GM19239 (cell line): ENCODE measurements around the gene MAN1C1.

Experiments
- DNase-seq: peaks from one replicate; pipeline ENCODE4 v3.0.0; 2011; ENCODE audit warnings: low spot score; ENCODE audit not compliant: insufficient read length
- FAIRE-seq: peaks from 2 replicates; lab custom pipeline; 2011; peaks lifted over from hg19 to GRCh38; lab: Jason Lieb, UNC

MAN1C1 gene

DNA sequence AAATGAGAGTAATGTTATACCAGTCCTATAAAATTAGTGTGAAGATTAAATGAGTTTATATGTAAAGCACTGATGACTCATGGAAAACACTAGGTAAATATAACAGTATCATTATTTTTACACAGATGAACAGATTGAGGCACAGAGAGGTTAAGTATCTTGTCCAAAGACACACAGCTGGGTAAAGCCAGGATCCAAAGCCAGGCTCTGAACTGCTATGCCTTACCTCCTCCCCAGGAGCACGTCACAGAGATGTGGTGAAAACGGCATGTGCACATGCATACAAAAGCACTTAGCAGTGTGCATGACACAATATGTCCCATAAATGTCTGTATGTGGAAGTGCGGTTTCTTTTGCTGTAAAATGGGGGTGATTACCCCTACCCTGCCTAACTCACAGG lies 56.9 kb downstream of the MAN1C1 start:
- FAIRE-seq: no peak
- no peak for DNase-seq

DNA sequence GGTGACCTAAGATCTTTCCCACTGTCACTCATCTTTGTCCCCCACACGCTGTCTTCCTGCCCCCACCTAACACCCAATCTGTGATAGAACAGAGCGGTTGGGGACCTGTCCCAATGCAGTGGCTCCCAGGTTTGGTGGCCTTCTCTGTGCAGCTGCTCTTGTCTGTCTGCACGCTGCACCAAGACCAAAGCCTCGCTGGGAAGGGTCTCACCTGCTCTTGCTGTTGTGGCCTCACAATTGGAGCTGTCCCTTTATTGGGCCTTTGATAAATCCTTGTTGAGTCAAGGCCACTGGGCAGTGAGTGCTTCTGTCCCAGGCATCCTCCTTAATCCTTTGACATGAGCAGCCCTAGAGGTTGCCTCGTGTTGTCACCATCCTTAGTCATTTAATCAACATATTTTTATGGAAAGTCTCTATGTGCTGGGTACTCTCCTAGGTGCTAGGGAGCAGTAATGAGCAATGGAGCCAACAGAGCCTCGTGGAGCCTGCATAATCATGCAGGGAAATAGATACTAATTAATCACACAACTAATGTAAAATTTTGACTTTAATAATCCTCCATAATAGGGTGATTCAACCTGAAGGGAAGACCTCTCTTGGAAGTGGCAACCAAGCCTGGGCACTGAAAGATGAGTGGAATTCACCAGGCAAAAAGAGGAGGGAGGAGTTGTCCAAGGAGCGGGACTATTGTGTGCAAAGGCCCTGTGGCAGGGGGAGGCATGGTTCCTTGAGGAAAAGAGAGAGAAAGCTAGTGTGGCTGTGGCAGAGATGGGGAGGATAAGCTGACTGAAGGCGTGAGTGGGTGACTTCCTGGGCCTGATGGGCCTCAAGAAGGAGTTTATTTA lies 57.6 kb downstream of the MAN1C1 start:
- FAIRE-seq (no peak), DNase-seq (no peak)

DNA sequence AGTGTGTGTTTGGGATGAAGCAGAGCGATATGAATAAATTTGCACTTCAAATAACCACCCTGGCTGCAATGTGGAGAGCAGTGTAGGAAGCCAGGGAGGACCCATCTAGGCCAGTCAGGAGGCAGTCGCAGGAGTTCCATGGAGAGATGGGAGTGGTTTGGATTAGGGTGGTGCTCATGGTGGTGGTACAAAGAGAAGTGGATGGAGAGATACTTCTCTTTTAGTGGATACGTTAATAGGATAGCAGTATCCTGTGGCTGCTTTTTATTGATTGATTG lies 58.2 kb downstream of the MAN1C1 start:
- no peak for FAIRE-seq
- DNase-seq: no peak

DNA sequence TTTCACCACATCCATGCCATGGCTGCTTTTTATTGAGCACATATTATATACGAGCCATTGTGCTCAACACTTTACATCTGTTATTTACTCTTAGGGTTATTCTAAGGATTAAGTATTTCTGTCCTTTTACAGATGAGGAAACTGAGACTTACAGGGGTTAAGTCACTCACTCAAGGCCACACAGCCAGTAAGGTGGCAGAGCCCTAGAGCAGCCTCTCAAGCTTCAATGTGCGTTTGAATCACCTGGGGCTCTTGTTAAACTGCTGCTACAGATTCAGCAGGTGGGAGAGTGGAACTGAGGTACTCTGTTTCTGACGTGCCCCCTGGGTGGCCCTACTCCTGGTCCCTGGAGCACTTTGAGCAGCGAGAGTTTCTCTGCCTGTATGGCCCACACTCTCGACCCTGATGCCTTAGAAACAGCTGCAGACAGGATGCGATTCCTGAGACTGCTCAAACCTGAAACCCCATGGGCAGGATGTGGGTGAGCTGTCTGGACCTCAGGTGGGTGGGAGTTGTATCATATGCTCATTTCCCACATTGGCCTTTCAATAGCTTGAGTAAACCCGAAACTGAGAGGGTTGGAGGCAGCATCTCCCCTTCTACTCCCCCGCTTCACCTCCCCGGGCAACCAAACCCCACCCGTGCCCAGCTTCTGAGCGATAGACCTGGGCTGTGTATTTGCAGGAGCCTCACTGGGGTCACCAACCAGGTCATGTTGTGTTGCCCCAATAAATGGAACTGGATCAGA lies 59.3 kb downstream of the MAN1C1 start:
- peak; percentile 74 for DNase-seq
- peak; percentile 100 for FAIRE-seq

DNA sequence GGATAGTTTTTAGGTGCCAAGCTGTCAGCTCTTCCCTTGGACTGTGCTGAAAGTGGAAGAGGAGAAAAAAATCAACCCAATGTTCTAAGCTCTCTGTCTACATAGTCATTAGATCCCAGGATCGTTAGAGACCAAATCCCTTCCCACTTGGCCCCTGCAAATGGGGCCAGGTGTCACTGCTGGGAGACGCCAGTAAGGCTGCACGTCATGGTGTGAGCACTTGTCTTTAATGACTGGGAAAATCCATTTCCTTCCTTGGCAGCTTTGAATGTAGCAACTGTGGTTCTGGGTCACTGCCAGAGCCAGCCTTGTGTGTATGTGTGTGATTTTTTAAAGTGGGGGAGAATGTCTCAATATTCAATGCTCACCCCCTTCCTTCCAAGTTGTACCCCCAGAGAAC lies 59.9 kb downstream of the MAN1C1 start:
- FAIRE-seq: no peak

DNA sequence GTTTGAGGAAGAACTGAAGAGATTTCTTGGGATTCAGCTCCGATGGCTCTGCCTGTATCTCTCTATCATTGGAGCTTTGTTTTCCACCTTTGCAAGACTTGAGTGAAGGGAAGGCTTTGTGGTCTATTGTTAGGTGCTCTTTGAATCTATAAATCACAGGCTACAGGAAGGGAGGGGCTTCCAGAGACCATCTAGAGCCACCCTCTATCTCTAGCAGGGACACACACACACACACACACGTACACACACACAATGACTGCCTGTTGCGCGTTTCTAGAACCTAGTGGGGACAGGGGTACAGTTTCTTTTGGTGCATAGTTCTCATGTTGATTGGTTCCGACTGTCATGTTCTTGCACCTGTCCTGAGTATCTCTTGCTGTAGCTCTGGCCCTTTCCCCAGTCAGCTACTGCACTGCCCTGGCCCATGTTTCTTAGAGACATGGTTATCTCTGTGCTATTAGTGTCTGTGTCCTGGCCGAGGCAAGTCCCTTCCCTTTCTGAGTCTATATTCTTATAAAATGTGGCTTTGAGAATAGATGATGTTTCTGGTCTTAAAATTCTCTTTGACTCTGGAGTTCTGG lies 60.7 kb downstream of the MAN1C1 start:
- FAIRE-seq (no peak), DNase-seq (no peak)

More for the DNA sequence above, 59.9 kb downstream of the MAN1C1 start:
- no peak for DNase-seq

DNA sequence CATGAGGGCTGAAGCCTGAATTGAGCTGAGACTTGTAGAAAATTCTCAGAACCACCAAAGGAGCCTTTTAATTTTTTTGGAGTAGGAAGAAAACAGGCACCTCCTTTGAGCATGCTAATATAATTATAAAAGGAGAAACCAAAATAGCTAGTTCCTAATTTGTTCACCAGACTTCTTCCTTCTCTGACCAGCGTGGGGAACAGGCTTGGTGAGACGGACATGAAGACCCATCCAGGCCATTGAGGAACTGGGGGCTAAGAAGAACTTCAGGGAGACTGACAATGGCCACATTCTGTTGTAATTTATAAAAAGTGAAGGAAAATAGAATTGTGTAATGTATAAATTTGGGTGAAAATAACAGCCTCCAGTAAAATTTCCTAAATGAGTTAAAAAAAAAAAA lies 62.6 kb downstream of the MAN1C1 start:
- FAIRE-seq (no peak), DNase-seq (no peak)

DNA sequence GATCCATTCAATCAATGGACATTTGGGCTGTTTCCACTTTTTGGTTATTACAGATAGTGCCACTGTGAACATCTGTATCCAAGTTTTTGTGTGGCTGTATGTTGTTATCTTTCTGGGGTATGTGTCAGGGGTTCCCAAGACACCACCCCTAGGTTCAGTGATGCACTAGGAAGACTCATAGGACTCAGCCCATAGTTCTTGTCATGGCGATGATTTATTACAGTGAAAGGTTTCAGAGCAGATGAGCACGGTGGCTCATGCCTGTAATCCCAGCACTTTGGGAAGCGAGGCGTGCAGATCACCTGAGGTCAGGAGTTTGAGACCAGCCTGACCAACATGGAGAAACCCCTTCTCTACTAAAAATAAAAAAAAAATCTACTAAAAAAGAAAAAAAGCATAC lies 64.1 kb downstream of the MAN1C1 start:
- DNase-seq: no peak
- FAIRE-seq: no peak

DNA sequence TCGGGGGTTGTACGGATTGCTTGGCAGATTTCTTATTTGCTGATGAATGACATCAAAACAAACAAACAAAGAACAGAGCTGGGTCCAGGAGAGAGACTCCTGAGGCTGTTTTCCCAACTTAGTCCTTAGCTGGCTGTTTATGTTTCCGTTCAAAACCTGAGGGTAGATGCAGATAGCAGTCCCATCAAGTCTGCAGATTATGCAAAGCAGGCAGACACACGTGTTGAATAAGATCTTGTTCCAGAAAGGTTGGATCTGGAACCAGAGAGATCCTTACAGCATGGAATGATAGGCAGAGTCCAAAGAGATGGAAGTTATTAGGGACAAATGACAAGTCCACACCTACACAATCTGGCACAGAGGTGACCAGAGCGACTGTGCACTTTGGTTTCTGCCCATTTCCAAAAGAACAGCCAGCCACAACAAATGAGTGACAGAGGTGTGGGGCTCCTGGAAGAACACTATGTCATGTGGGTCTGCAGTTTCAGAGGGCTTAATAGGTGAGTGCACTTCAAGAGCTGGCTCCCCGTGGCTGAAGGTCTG lies 65.5 kb downstream of the MAN1C1 start:
- FAIRE-seq (no peak), DNase-seq (no peak)

DNA sequence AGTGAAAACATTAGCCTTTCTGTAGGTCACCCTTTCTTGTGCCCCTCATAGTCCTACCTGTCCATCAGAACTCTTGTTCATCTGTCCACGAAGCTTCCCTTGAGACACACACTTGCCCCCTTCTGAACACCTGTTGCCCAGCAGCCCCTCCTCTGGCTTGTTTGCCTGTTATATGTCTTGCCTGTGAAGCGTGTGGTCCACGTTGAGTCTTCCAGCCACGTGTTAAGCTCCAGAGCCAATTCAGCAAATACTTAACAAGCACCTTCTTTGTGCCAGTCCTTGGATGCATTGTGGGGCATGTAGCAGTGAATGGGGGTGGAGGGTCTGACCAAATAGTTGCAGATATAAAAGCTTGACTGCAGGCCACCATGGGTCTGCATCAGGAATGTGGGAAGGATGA lies 66.6 kb downstream of the MAN1C1 start:
- no peak for FAIRE-seq
- DNase-seq: no peak

DNA sequence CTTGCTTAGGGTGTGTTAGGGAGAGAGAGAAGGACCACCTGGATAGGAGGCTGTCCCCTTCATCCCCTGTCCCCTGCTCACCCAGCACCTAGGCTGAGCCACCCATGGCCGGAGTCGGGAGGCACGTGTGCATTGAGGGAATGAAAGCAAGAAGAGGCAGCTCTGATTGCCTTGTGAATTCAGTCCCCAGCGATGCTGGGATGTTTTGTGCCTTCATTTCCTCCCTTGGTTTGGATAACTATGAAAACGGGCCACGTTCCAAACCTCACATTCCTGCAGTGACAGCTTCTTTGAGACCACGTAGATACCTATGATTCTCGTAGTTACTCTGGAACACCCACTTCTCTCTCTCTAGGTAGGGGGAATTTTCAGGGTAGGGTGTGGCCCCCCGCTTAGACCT lies 67.1 kb downstream of the MAN1C1 start:
- no peak for FAIRE-seq
- DNase-seq: no peak

DNA sequence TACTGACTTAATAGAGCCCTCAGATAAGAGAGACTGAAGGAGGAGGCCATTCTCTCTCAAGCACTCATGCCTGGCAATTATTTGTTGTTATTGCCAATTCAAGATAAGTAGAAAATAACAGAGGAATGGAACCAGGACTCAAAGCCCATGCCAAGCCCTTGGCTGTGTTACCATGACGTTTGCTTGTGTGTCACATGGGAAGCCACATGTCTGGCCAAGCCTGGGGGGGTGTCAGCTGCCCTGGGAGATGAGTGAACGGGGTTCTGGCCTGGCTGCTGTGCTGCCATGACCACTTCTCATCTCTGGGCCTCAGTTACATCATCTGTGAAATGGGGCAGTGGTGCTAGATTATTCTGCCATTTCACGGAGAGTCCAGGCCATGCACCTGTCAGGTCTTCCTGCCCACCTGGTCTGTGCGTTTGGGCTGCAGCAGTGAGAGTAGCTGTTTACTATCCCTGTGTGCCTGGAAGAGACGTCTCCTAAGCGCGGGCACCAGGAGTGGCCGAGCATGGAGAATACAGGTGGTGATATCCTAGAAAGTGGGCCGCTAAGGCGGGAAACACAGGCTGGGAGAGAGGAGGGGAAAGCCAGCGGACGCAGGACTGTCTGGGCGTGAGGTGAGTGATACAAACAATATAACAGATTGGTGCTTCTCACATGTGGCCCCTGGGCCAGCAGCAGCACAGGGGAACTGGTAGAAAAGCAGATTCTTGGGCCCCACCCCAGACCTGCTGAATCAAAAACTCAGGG lies 67.8 kb downstream of the MAN1C1 start:
- no peak for DNase-seq
- no peak for FAIRE-seq

DNA sequence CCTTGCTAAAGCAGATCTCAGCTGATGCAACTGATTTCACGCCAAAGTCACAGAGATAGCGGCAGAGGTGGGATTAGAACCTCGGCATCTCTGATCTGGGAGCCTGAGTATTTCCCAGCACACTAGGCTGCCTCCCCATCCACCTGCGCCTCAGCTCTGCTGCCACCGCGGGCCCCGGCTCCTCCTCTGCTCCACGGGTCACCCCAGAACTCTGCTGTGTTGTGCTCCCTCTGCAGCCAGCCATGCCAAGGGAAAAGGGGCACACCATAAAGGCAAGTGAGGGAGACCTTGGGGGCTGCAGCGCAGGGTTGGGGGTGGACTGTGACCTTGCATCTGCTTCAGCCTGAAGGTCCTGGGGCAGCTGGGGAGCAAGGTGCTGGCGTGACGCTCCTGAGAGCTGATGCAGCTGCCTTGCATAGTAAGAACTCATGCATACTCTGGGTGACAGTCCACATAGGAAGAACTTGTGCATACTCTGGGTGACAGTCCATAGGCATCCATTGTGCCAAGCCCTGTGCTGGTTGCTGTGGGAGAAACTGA lies 68.7 kb downstream of the MAN1C1 start:
- DNase-seq: no peak
- FAIRE-seq: no peak

DNA sequence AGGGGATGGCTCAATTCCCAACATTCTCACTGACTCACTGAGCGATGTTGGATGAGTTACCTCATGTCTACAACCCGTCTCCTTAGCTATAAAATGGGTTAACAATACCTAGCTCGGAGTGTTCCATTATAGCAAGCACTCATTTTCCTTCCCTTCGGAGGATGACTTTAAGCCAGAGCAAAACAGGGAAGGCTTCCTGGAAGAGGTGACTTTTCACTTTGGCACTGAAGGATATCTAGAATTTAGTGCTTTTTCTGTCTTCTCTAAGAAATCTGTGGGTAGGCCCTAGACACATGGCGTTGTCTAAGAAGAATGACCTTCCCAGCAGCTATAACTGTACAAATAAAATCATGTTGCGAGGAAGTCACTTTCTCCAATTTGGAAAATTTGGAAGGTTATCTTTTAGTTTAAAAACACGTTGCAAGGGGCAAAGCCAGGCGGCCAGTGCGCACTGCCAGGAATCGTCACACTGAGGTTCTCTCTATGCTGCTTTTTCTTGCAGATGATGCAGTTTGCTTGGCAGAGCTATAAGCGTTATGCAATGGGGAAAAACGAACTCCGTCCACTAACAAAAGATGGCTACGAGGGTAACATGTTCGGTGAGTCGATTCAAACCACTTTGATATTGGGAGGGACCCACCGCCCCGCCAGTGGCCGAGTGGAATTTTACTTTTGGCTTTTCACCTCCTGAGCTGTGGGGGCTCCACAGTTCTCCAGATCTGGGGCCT lies 69.5 kb downstream of the MAN1C1 start:
- DNase-seq (no peak), FAIRE-seq (no peak)

DNA sequence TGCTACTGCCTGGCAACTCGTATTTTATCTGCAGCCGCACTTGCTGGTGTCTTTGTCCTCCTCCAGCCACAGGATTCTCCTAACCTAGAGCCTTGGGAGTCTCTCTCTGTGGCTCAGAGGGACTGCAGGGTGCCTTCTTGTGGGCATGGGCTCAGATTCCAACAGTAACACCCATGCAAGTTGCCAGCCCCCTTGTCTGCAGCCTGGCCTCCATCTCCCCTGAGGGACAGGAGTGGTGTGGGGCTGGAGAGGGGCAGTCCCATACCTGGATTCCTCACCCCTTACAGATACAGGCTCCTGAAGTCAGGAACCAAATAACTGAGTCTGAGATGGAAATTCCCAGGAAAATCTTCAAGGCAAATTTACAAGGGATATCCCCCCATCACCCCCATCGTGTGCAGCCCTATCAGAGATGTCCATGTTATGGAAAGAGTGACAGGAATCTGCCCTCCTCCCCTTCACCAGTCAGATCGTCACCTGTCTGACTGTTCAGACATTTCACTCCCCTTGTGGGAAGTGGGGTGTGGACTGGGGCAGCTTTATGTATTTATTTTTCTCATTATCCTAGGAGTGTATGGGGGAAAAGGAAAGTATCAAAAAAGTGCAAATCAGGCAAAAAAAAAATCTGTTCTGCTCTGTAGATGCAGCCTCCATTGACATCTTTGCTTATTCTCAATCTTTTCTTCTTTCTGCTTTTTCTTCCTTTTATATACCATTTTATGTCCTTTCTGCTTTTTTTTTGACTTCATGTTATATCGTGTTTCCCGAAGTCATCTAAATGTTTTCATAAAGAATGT lies 70.8 kb downstream of the MAN1C1 start:
- FAIRE-seq (no peak), DNase-seq (no peak)

DNA sequence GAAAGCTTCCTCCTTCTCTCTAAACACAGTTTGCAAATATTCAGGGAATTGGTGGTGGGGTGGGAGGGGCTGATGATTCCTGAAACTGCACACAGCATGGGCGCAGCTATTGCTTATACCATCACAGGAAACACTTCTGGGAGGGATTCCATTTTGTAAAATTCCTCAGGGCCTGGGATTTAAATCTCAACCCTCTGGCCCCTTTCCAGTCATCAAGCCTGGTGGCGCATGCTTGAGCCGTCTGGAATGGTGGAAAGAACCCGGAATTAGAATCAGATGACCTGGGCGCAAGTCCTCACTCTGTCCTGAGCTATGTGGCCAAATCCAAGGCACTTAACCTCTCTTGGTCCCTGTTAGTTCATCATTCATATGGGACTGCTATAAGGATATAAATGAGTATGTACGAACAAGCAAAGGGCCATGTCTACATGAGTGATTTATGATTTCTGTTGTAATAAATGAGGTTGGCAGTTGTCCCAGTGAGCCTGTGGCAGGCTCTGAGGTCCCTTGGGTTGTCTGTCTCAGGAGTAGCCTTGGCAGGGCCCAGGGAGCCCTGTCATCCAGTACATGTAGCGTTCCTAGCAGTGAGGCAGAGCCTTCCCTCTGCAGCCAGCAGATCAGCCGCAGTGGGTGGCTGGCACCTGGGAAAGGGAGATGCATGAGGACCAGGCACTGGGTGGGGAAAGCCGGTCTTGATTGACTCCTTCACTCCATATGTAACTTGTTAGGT lies 72.0 kb downstream of the MAN1C1 start:
- DNase-seq: no peak
- no peak for FAIRE-seq

DNA sequence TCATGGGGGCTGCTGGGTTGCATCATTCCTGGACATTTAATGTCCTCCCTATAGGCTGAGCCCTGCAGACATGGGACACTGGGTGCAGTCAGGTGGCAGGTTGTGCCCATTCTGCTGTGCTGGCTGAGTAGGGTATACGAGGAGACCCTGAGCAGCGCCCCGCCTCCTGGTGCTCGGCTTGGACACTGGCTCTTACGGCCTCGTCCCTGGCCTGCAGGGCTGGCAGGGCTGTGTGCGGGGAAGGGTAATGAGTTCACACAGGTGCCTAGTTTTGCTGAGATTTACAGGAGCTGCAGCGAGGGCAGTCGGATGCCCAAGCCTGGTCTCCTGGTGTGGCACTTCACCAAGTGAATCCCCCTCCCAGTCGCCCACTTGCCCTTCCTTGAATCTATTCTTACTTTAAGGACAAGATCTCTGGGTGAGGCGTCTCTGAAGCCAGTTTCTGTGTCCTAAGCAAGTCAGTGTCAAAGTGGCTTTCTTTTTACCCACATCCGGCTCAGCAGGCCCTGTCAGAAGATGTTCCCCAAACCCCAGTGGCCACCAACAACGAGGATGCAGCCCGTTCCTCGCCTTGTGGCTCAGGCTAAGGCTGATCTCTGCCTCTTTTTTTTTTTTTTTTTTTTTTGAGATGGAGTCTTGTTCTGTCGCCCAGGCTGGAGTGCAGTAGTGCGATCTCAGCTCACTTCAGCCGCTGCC lies 73.2 kb downstream of the MAN1C1 start:
- DNase-seq (no peak), FAIRE-seq (no peak)
